Stimulated activated CD4-positive, alpha-beta T cell treated with anti-CD3 and anti-CD28 coated beads, TNF-alpha, amount 100 ng/mL, for 48 hours (primary cell): Measurements from ENCODE around the gene TUT4.

Experiments used
- DNase-seq, 3 donors: peaks; one replicate each; pipeline ENCODE4 v3.0.0-alpha.2; 2020; ENCODE audit warnings: low read depth in 3 of 3

TUT4 gene

GRCh38 chr1:52532731-52533327, 20.1 kb downstream of the TUT4 start:
- no peak for DNase-seq

- no peak for DNase-seq
These were observed 20.6 kb downstream of the TUT4 start for GRCh38 chr1:52532247-52532646.

GRCh38 chr1:52531249-52531872, 21.5 kb downstream of the TUT4 start:
- DNase-seq: no peak

- no peak for DNase-seq
These were observed 22.2 kb downstream of the TUT4 start for GRCh38 chr1:52530563-52531144.

GRCh38 chr1:52523376-52523775, 29.5 kb downstream of the TUT4 start:
- no peak for DNase-seq

- no peak for DNase-seq
These were observed 32.7 kb downstream of the TUT4 start for GRCh38 chr1:52520148-52520547.

- DNase-seq: no peak
These were observed 33.9 kb downstream of the TUT4 start for GRCh38 chr1:52518962-52519361.

GRCh38 chr1:52511851-52512615, 40.9 kb downstream of the TUT4 start:
- no peak for DNase-seq

- DNase-seq: no peak
These were observed 41.5 kb downstream of the TUT4 start for GRCh38 chr1:52511439-52511838.

- no peak for DNase-seq
These were observed 45.9 kb downstream of the TUT4 start for GRCh38 chr1:52506920-52507546.

GRCh38 chr1:52506349-52506748, 46.5 kb downstream of the TUT4 start:
- DNase-seq: no peak

GRCh38 chr1:52504720-52505119, 48.2 kb downstream of the TUT4 start:
- DNase-seq: no peak

GRCh38 chr1:52503706-52504105, 49.2 kb downstream of the TUT4 start:
- no peak for DNase-seq

- DNase-seq: no peak
These were observed 50.1 kb downstream of the TUT4 start for GRCh38 chr1:52502789-52503188.

GRCh38 chr1:52487632-52488031, 65.3 kb downstream of the TUT4 start:
- DNase-seq: no peak

- DNase-seq: no peak
These were observed 70.4 kb downstream of the TUT4 start for GRCh38 chr1:52482326-52483004.

GRCh38 chr1:52479076-52479475, 73.8 kb downstream of the TUT4 start:
- DNase-seq: no peak

GRCh38 chr1:52477876-52478275, 75.0 kb downstream of the TUT4 start:
- no peak for DNase-seq

GRCh38 chr1:52476943-52477342, 75.9 kb downstream of the TUT4 start:
- DNase-seq: no peak

- DNase-seq: no peak
These were observed 78.1 kb downstream of the TUT4 start for GRCh38 chr1:52474807-52475206.

- DNase-seq: no peak
These were observed 79.9 kb downstream of the TUT4 start for GRCh38 chr1:52473039-52473438.

- DNase-seq: no peak
These were observed 80.5 kb downstream of the TUT4 start for GRCh38 chr1:52472384-52472783.
